WTC11 (cell line): ENCODE measurements around the gene CT45A7. TPM values are rescaled to one million over a fixed set of nuclear protein-coding genes. Genes with fewer than 3 reads are reported as not detected.
"Not testable (repeated sequence)": the region's sequence is repeated elsewhere in the genome, so short reads cannot be mapped to it uniquely, and the experiment has no call there.

Experiments used
- ATAC-seq: fragments of 200-7000 bp; cut with Tn5 transposase; 2 replicates; pipeline ENCODE4 v1.10.0; 2021; ENCODE audit warnings: mild to moderate bottlenecking, moderate library complexity
- Bru-seq: library from RNA; stranded (reverse); fragments of 400-500 nt; gene quantifications from one replicate; lab custom pipeline; 2021; lab: Mats Ljungman, UMichigan
- CTCF ChIA-PET: fragments of 300-600 bp; sonication (Branson Sonifier 250); formaldehyde crosslinking; loops from one replicate; lab custom pipeline; 2021; ENCODE audit warnings: antibody characterized with exemption; lab: Charles Lee
- POLR2A ChIA-PET: fragments of 350-600 bp; sonication (Branson Sonifier 250); formaldehyde crosslinking; loops from one replicate; lab custom pipeline; 2021; ENCODE audit warnings: antibody characterized with exemption; lab: Charles Lee
- DNase-seq: peaks from one replicate; pipeline ENCODE4 v3.0.0; 2021; ENCODE audit warnings: low spot score
- H3K27ac Mint-ChIP-seq: 2 replicates; pipeline ENCODE4 v1.8.0; 2021; ENCODE audit warnings: mixed read lengths
- H3K27me3 Mint-ChIP-seq: 2 replicates; pipeline ENCODE4 v1.8.0; 2021; ENCODE audit warnings: low read depth, mild to moderate bottlenecking, moderate library complexity, mixed read lengths
- H3K36me3 Mint-ChIP-seq: 2 replicates; pipeline ENCODE4 v1.8.0; 2021; ENCODE audit warnings: mixed read lengths
- H3K4me1 Mint-ChIP-seq: 2 replicates; pipeline ENCODE4 v1.8.0; 2022; ENCODE audit warnings: mixed read lengths
- H3K4me3 Mint-ChIP-seq: 2 replicates; pipeline ENCODE4 v1.8.0; 2021; ENCODE audit warnings: mild to moderate bottlenecking, moderate library complexity, mixed read lengths
- H3K9me3 Mint-ChIP-seq: 2 replicates; pipeline ENCODE4 v1.8.0; 2021; ENCODE audit warnings: mixed read lengths
- long read RNA-seq, 3 experiments: library from RNA in 1 of 3; library from capped mRNA in 1 of 3; library from polyadenylated mRNA in 1 of 3; unstranded in 2 of 3; stranded (forward) in 1 of 3; transcript quantifications; one replicate each; pipeline ENCODE4 v2.0.0, GENCODE V29; 2021
- total RNA-seq: library from RNA; stranded (reverse); gene quantifications from 3 replicates; pipeline ENCODE4 v1.2.3, GENCODE V29; 2021

CT45A7 gene
- total RNA-seq (not detected in 3 replicates), Bru-seq, nascent RNA (not detected)
- long read RNA-seq, experiment 1 = 0 reads
- long read RNA-seq, experiment 2 = 0 reads
- long read RNA-seq, experiment 3 = 0 reads

- H3K27ac Mint-ChIP-seq, CTCF ChIA-PET, H3K36me3 Mint-ChIP-seq, POLR2A ChIA-PET, H3K4me1 Mint-ChIP-seq, H3K4me3 Mint-ChIP-seq, H3K27me3 Mint-ChIP-seq, DNase-seq, ATAC-seq, H3K9me3 Mint-ChIP-seq: not testable (repeated sequence)
These were observed at the start of gene CT45A7 for GRCh38 chrX:135837180-135837579. Gene CT45A7, minus strand, starts transcription at chrX:135837280. Its CDS starts 3,747 bp downstream, at chrX:135833533.

- H3K9me3 Mint-ChIP-seq, H3K4me1 Mint-ChIP-seq, H3K4me3 Mint-ChIP-seq, DNase-seq, POLR2A ChIA-PET, H3K27ac Mint-ChIP-seq, H3K36me3 Mint-ChIP-seq, ATAC-seq, CTCF ChIA-PET, H3K27me3 Mint-ChIP-seq: not testable (repeated sequence)
These were observed 45.7 kb upstream of the CT45A7 start for GRCh38 chrX:135882741-135883140.

DNA sequence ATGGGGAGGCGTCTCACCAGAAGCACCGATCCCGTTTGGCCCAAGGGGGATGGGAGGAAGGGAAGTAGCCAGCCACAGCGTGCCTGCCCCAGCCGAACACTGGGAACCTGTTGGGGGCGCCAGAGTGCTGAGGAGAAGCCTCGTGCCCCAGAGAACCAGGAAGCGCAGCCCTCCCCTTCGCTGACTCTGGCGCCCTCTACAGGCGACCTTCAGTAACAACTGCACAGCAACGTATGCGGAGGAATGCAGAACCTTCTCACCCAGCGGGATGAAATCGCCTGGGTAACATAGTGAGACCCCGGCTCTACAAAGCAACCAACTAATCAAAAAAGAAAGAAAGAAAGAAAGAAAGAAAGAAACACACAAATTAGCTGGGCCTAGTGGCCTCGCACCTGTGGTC is 34.6 kb upstream of the CT45A7 start, which contains the start of gene CT45A9:
Gene CT45A9 (minus strand): TSS at position 101 of the 400 bp plus-strand sequence. CDS start 3,751 bp downstream, outside the sequence.
- H3K4me1 Mint-ChIP-seq, CTCF ChIA-PET, POLR2A ChIA-PET: not testable (repeated sequence)

GRCh38 chrX:135854438-135854837 is 17.4 kb upstream of the CT45A7 start, which contains the start of gene CT45A8:
Gene CT45A8, minus strand, starts transcription at chrX:135854538. Its CDS starts 3,755 bp downstream, at chrX:135850783.
- H3K4me3 Mint-ChIP-seq, H3K27me3 Mint-ChIP-seq, H3K36me3 Mint-ChIP-seq, DNase-seq, ATAC-seq, H3K27ac Mint-ChIP-seq, CTCF ChIA-PET, H3K4me1 Mint-ChIP-seq, H3K9me3 Mint-ChIP-seq, POLR2A ChIA-PET: not testable (repeated sequence)

More for the DNA sequence above, 34.6 kb upstream of the CT45A7 start, which contains the start of gene CT45A9:
- H3K4me3 Mint-ChIP-seq, H3K27ac Mint-ChIP-seq, H3K36me3 Mint-ChIP-seq, ATAC-seq, DNase-seq, H3K27me3 Mint-ChIP-seq, H3K9me3 Mint-ChIP-seq: not testable (repeated sequence)

GRCh38 chrX:135819912-135820311 is 17.2 kb downstream of the CT45A7 start, which contains the start of gene CT45A2:
Gene CT45A2, minus strand, starts transcription at chrX:135820012. Its CDS starts 3,747 bp downstream, at chrX:135816265.
- H3K36me3 Mint-ChIP-seq, H3K4me1 Mint-ChIP-seq, DNase-seq, H3K4me3 Mint-ChIP-seq, POLR2A ChIA-PET, H3K9me3 Mint-ChIP-seq, H3K27ac Mint-ChIP-seq, ATAC-seq, CTCF ChIA-PET, H3K27me3 Mint-ChIP-seq: not testable (repeated sequence)

DNA sequence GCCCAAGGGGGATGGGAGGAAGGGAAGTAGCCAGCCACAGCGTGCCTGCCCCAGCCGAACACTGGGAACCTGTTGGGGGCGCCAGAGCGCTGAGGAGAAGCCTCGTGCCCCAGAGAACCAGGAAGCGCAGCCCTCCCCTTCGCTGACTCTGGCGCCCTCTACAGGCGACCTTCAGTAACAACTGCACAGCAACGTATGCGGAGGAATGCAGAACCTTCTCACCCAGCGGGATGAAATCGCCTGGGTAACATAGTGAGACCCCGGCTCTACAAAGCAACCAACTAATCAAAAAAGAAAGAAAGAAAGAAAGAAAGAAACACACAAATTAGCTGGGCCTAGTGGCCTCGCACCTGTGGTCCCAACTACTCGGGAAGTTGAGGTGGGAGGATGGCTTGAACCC is 34.4 kb downstream of the CT45A7 start, which contains the start of gene CT45A6:
Gene CT45A6 (minus strand): TSS at position 101 of the 400 bp plus-strand sequence. CDS start 3,794 bp downstream, outside the sequence.
- H3K9me3 Mint-ChIP-seq, CTCF ChIA-PET: not testable (repeated sequence)

GRCh38 chrX:135785403-135785802 is 51.7 kb downstream of the CT45A7 start, which contains the start of gene CT45A5:
Gene CT45A5, minus strand, starts transcription at chrX:135785503. Its CDS starts 3,774 bp downstream, at chrX:135781729.
- H3K4me3 Mint-ChIP-seq, POLR2A ChIA-PET, H3K4me1 Mint-ChIP-seq, H3K27ac Mint-ChIP-seq, ATAC-seq, H3K36me3 Mint-ChIP-seq, DNase-seq, H3K9me3 Mint-ChIP-seq, CTCF ChIA-PET, H3K27me3 Mint-ChIP-seq: not testable (repeated sequence)

More for the DNA sequence above, 34.4 kb downstream of the CT45A7 start, which contains the start of gene CT45A6:
- POLR2A ChIA-PET, H3K27me3 Mint-ChIP-seq, ATAC-seq, DNase-seq, H3K36me3 Mint-ChIP-seq, H3K27ac Mint-ChIP-seq, H3K4me1 Mint-ChIP-seq, H3K4me3 Mint-ChIP-seq: not testable (repeated sequence)

Other genes starting within 250 kb of the CT45A7 start
- not detected in 3 replicates for gene CT45A1, start 123.6 kb downstream of the CT45A7 start, total RNA-seq
- gene CT45A3, start 69.1 kb downstream of the CT45A7 start, total RNA-seq = not detected in 3 replicates
- gene CT45A5, start 51.8 kb downstream of the CT45A7 start, total RNA-seq = not detected in 3 replicates
- not detected in 3 replicates for gene CT45A6, start 34.5 kb downstream of the CT45A7 start, total RNA-seq
- not detected in 3 replicates for gene CT45A2, start 17.3 kb downstream of the CT45A7 start, total RNA-seq
- not detected in 3 replicates for gene CT45A8, start 17.3 kb upstream of the CT45A7 start, total RNA-seq
- gene CT45A9, start 34.5 kb upstream of the CT45A7 start, total RNA-seq = not detected in 3 replicates
- 0.33 TPM in 1 of 3 replicates, not detected in the others for gene CT45A10, start 56.2 kb upstream of the CT45A7 start, total RNA-seq
- not detected in 3 replicates for gene SAGE1, start 56.4 kb upstream of the CT45A7 start, total RNA-seq
- 15.4 to 18.8 TPM (median 18.1 TPM) in 3 replicates for gene MMGT1, start 136.7 kb upstream of the CT45A7 start, total RNA-seq
- gene SLC9A6, start 148.2 kb upstream of the CT45A7 start, total RNA-seq = 8.2 to 10.8 TPM (median 9.6 TPM) in 3 replicates